ENCODE data around the gene IFIT1B. TPM values are rescaled to one million over a fixed set of nuclear protein-coding genes. Genes with fewer than 3 reads are reported as not detected.

IFIT1B gene
- total RNA-seq, 1 experiment from 2014 or later, result not detected

- H3K9me3 Mint-ChIP-seq, result peaks cover 14% of the 10 kb centered on the region
- peak; percentile 65 for ATAC-seq
- TF ChIP-seq ARID4B (CRISPR knock-in tag; IDR thresholded peaks at IDR 0.05; ENCODE audit: borderline replicate concordance) (peak; percentile 60; the same call in 1 of the 2 replicates), ZMAT4 (CRISPR knock-in tag; IDR thresholded peaks at IDR 0.05) (no peak), ZBTB21 (CRISPR knock-in tag; IDR thresholded peaks at IDR 0.05; ENCODE audit: borderline replicate concordance) (0 out of 2 replicates have a peak, but pooled peaks have one; percentile 75), GRHL2 (CRISPR knock-in tag; IDR thresholded peaks at IDR 0.05; ENCODE audit: insufficient replicate concordance, severe bottlenecking) (no peak), TEAD1 (CRISPR knock-in tag; IDR thresholded peaks at IDR 0.05) (0 out of 2 replicates have a peak, but pooled peaks have one; percentile 8), MLX (CRISPR knock-in tag; IDR thresholded peaks at IDR 0.05) (no peak), TEAD4 (CRISPR knock-in tag; IDR thresholded peaks at IDR 0.05) (no peak), ZNF232 (CRISPR knock-in tag; IDR thresholded peaks at IDR 0.05) (no peak), ZNF317 (CRISPR knock-in tag; IDR thresholded peaks at IDR 0.05; ENCODE audit: borderline replicate concordance, low read depth) (0 out of 2 replicates have a peak, but pooled peaks have one; percentile 3), USF2 (CRISPR knock-in tag; IDR thresholded peaks at IDR 0.05) (no peak; the same call in 1 of the 2 replicates), ZNF532 (CRISPR knock-in tag; IDR thresholded peaks at IDR 0.05; ENCODE audit: borderline replicate concordance) (no peak)
- TF ChIP-seq, protein P1, sequence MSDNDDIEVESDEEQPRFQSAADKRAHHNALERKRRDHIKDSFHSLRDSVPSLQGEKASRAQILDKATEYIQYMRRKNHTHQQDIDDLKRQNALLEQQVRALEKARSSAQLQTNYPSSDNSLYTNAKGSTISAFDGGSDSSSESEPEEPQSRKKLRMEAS (CRISPR knock-in tag; IDR thresholded peaks at IDR 0.05), result peak; percentile 71; the same call in 1 of the 2 replicates
- TF ChIP-seq, protein P2, sequence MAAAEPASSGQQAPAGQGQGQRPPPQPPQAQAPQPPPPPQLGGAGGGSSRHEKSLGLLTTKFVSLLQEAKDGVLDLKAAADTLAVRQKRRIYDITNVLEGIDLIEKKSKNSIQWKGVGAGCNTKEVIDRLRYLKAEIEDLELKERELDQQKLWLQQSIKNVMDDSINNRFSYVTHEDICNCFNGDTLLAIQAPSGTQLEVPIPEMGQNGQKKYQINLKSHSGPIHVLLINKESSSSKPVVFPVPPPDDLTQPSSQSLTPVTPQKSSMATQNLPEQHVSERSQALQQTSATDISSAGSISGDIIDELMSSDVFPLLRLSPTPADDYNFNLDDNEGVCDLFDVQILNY (CRISPR knock-in tag; IDR thresholded peaks at IDR 0.05), result no peak
- TF ChIP-seq, protein P3, sequence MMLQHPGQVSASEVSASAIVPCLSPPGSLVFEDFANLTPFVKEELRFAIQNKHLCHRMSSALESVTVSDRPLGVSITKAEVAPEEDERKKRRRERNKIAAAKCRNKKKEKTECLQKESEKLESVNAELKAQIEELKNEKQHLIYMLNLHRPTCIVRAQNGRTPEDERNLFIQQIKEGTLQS (CRISPR knock-in tag; conservative IDR thresholded peaks at IDR 0.05), result no peak
- TF ChIP-seq, protein P4, sequence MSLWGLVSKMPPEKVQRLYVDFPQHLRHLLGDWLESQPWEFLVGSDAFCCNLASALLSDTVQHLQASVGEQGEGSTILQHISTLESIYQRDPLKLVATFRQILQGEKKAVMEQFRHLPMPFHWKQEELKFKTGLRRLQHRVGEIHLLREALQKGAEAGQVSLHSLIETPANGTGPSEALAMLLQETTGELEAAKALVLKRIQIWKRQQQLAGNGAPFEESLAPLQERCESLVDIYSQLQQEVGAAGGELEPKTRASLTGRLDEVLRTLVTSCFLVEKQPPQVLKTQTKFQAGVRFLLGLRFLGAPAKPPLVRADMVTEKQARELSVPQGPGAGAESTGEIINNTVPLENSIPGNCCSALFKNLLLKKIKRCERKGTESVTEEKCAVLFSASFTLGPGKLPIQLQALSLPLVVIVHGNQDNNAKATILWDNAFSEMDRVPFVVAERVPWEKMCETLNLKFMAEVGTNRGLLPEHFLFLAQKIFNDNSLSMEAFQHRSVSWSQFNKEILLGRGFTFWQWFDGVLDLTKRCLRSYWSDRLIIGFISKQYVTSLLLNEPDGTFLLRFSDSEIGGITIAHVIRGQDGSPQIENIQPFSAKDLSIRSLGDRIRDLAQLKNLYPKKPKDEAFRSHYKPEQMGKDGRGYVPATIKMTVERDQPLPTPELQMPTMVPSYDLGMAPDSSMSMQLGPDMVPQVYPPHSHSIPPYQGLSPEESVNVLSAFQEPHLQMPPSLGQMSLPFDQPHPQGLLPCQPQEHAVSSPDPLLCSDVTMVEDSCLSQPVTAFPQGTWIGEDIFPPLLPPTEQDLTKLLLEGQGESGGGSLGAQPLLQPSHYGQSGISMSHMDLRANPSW (CRISPR knock-in tag; conservative IDR thresholded peaks at IDR 0.05; ENCODE audit: low read depth), result no peak
- TF ChIP-seq, protein P5, sequence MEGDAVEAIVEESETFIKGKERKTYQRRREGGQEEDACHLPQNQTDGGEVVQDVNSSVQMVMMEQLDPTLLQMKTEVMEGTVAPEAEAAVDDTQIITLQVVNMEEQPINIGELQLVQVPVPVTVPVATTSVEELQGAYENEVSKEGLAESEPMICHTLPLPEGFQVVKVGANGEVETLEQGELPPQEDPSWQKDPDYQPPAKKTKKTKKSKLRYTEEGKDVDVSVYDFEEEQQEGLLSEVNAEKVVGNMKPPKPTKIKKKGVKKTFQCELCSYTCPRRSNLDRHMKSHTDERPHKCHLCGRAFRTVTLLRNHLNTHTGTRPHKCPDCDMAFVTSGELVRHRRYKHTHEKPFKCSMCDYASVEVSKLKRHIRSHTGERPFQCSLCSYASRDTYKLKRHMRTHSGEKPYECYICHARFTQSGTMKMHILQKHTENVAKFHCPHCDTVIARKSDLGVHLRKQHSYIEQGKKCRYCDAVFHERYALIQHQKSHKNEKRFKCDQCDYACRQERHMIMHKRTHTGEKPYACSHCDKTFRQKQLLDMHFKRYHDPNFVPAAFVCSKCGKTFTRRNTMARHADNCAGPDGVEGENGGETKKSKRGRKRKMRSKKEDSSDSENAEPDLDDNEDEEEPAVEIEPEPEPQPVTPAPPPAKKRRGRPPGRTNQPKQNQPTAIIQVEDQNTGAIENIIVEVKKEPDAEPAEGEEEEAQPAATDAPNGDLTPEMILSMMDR (IDR thresholded peaks at IDR 0.05), result no peak
These were observed 37.3 kb downstream of the IFIT1B start for GRCh38 chr10:89414879-89415821.

More at GRCh38 chr10:89414879-89415821, 37.3 kb downstream of the IFIT1B start:
- peak overlapping the region; percentile 97 for H3K4me3 Mint-ChIP-seq
- ChIA-PET CTCF (interaction anchor here (1.4 to 2.3 kb wide), 3 partner anchors 22 to 686 kb away, joined by 3 to 5 read pairs (median 3); no protein-coding TSS in a partner anchor), POLR2A (interaction anchor here (1.0 kb wide), 1 partner anchor 50 kb away, joined by 3 read pairs; no protein-coding TSS in a partner anchor)
- H3K27me3 Mint-ChIP-seq (ENCODE audit: low read depth), result peaks cover 27% of the 10 kb centered on the region
- no peak overlapping the region for H3K27ac Mint-ChIP-seq
- DNase-seq (ENCODE audit: low spot score), result peak; percentile 46
- H3K4me1 Mint-ChIP-seq, result peaks cover 25% of the 10 kb centered on the region
- H3K36me3 Mint-ChIP-seq, result peaks cover 11% of the 10 kb centered on the region

All from WTC11 (cell line).